Dendritic cell treated with granulocyte-macrophage colony-stimulating factor and Interleukin-4, amounts not matched to agents 40 ng/mL and 50 ng/mL, for 4 days (primary cell): Measurements from ENCODE around the gene COA6.

ENCODE experiments used
- H3K27ac Mint-ChIP-seq: one replicate; pipeline ENCODE4 v1.8.0; 2022; ENCODE audit warnings: mild to moderate bottlenecking, mixed read lengths
- H3K27me3 Mint-ChIP-seq: one replicate; pipeline ENCODE4 v1.8.0; 2022; ENCODE audit warnings: mild to moderate bottlenecking, mixed read lengths
- H3K36me3 Mint-ChIP-seq: one replicate; pipeline ENCODE4 v1.8.0; 2022; ENCODE audit warnings: low read depth, mixed read lengths
- H3K4me1 Mint-ChIP-seq: one replicate; pipeline ENCODE4 v1.8.0; 2022; ENCODE audit warnings: low read depth, mixed read lengths
- H3K4me3 Mint-ChIP-seq: one replicate; pipeline ENCODE4 v1.8.0; 2022; ENCODE audit warnings: mild to moderate bottlenecking, moderate library complexity, mixed read lengths
- H3K9me3 Mint-ChIP-seq: one replicate; pipeline ENCODE4 v1.8.0; 2022; ENCODE audit warnings: mixed read lengths
- intact Hi-C: fragments of 100-400 bp; cut with micrococcal nuclease; formaldehyde crosslinking; loops from one replicate; pipeline ENCODE4 v1.15.0; 2022

Gene COA6

GRCh38 chr1:234408757-234409156 lies 35.5 kb downstream of the COA6 start:
- Mint-ChIP-seq H3K27ac (no peak overlapping the region), H3K4me1 (no peaks in the 10 kb centered on the region), H3K9me3 (no peaks in the 10 kb centered on the region), H3K36me3 (peaks cover 47% of the 10 kb centered on the region), H3K4me3 (no peak overlapping the region), H3K27me3 (no peaks in the 10 kb centered on the region)
- intact Hi-C loops, result no loop called here

- H3K27me3 Mint-ChIP-seq, result no peaks in the 10 kb centered on the region
- no peaks in the 10 kb centered on the region for H3K9me3 Mint-ChIP-seq
- H3K4me1 Mint-ChIP-seq, result no peaks in the 10 kb centered on the region
- intact Hi-C loops, result no loop called here
- peaks cover 53% of the 10 kb centered on the region for H3K36me3 Mint-ChIP-seq
- H3K4me3 Mint-ChIP-seq, result no peak overlapping the region
- no peak overlapping the region for H3K27ac Mint-ChIP-seq
These were observed 36.1 kb downstream of the COA6 start for GRCh38 chr1:234409328-234409727.

- Mint-ChIP-seq H3K27ac (no peak overlapping the region), H3K36me3 (peaks cover 69% of the 10 kb centered on the region), H3K27me3 (no peaks in the 10 kb centered on the region), H3K4me1 (no peaks in the 10 kb centered on the region), H3K9me3 (no peaks in the 10 kb centered on the region), H3K4me3 (no peak overlapping the region)
- intact Hi-C loops, result no loop called here
These were observed 39.6 kb downstream of the COA6 start for GRCh38 chr1:234412830-234413229.

GRCh38 chr1:234413485-234413884 lies 40.2 kb downstream of the COA6 start:
- H3K27ac Mint-ChIP-seq, result no peak overlapping the region
- no peaks in the 10 kb centered on the region for H3K9me3 Mint-ChIP-seq

GRCh38 chr1:234413990-234414389 lies 40.7 kb downstream of the COA6 start:
- no peaks in the 10 kb centered on the region for H3K4me1 Mint-ChIP-seq
- no peaks in the 10 kb centered on the region for H3K9me3 Mint-ChIP-seq
- H3K27me3 Mint-ChIP-seq, result no peaks in the 10 kb centered on the region
- no peak overlapping the region for H3K27ac Mint-ChIP-seq
- intact Hi-C loops, result no loop called here
- H3K4me3 Mint-ChIP-seq, result no peak overlapping the region
- H3K36me3 Mint-ChIP-seq, result peaks cover 67% of the 10 kb centered on the region

More at GRCh38 chr1:234413485-234413884, 40.2 kb downstream of the COA6 start:
- Mint-ChIP-seq H3K4me3 (no peak overlapping the region), H3K36me3 (peaks cover 68% of the 10 kb centered on the region), H3K4me1 (no peaks in the 10 kb centered on the region), H3K27me3 (no peaks in the 10 kb centered on the region)
- intact Hi-C loops, result no loop called here

GRCh38 chr1:234427950-234428646 lies 54.8 kb downstream of the COA6 start:
- intact Hi-C loops, result no loop called here
- no peaks in the 10 kb centered on the region for H3K9me3 Mint-ChIP-seq
- H3K36me3 Mint-ChIP-seq, result peaks cover 74% of the 10 kb centered on the region
- H3K4me1 Mint-ChIP-seq, result peaks cover 10% of the 10 kb centered on the region
- no peak overlapping the region for H3K27ac Mint-ChIP-seq
- no peaks in the 10 kb centered on the region for H3K27me3 Mint-ChIP-seq
- no peak overlapping the region for H3K4me3 Mint-ChIP-seq

- H3K4me3 Mint-ChIP-seq, result no peak overlapping the region
- H3K27me3 Mint-ChIP-seq, result no peaks in the 10 kb centered on the region
- no peak overlapping the region for H3K27ac Mint-ChIP-seq
- intact Hi-C loops, result no loop called here
- no peaks in the 10 kb centered on the region for H3K9me3 Mint-ChIP-seq
- peaks cover 17% of the 10 kb centered on the region for H3K4me1 Mint-ChIP-seq
- peaks cover 68% of the 10 kb centered on the region for H3K36me3 Mint-ChIP-seq
These were observed 56.2 kb downstream of the COA6 start for GRCh38 chr1:234429434-234429806.

GRCh38 chr1:234430691-234431090 lies 57.4 kb downstream of the COA6 start:
- no peak overlapping the region for H3K27ac Mint-ChIP-seq
- no peaks in the 10 kb centered on the region for H3K27me3 Mint-ChIP-seq
- intact Hi-C loops, result no loop called here
- no peaks in the 10 kb centered on the region for H3K9me3 Mint-ChIP-seq
- H3K36me3 Mint-ChIP-seq, result peaks cover 64% of the 10 kb centered on the region
- no peak overlapping the region for H3K4me3 Mint-ChIP-seq
- H3K4me1 Mint-ChIP-seq, result peaks cover 17% of the 10 kb centered on the region

GRCh38 chr1:234431255-234431654 lies 58.0 kb downstream of the COA6 start:
- H3K27me3 Mint-ChIP-seq, result no peaks in the 10 kb centered on the region
- no peak overlapping the region for H3K4me3 Mint-ChIP-seq
- intact Hi-C loops, result no loop called here
- H3K9me3 Mint-ChIP-seq, result no peaks in the 10 kb centered on the region
- no peak overlapping the region for H3K27ac Mint-ChIP-seq
- peaks cover 17% of the 10 kb centered on the region for H3K4me1 Mint-ChIP-seq
- peaks cover 64% of the 10 kb centered on the region for H3K36me3 Mint-ChIP-seq

GRCh38 chr1:234433563-234434285 lies 60.5 kb downstream of the COA6 start:
- Mint-ChIP-seq H3K27ac (no peak overlapping the region), H3K27me3 (no peaks in the 10 kb centered on the region), H3K4me1 (peaks cover 17% of the 10 kb centered on the region), H3K9me3 (no peaks in the 10 kb centered on the region), H3K4me3 (no peak overlapping the region), H3K36me3 (peaks cover 66% of the 10 kb centered on the region)
- intact Hi-C loops, result no loop called here
